Measurements from ENCODE around the gene HBD.

HBD gene

DNA sequence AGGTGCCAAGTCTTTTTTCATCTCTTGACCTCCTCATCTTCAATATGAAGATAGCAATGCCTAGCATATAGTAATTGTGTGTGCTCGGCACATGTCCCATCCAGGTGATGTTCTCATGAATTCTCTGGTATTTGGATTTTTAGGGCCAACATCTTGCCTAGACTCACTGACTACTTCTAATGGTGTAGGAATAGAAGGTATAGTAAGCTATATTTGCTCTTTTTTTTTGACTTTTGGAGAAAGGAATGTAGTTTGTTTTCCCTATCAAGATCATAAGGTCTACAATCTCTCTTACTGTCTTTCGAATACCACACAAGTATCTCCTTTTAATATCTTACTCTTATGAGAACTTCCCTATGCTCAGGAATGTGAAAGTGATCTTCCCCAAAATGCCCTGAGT is 3.2 kb downstream of the HBD start:
- no peaks in the 10 kb centered on the region for H4K20me1 ChIP-seq (ENCODE audit: insufficient read depth)
- H3K9ac ChIP-seq = no peak overlapping the region
- H2AFZ ChIP-seq (ENCODE audit: low read depth) = no peak overlapping the region
- H3K4me1 ChIP-seq (ENCODE audit: low read depth, poor library complexity, severe bottlenecking) = peaks cover 84% of the 10 kb centered on the region
- no peaks in the 10 kb centered on the region for H3K79me2 ChIP-seq (ENCODE audit: insufficient read depth, low read depth)
- H3K4me3 ChIP-seq (IDR thresholded peaks at IDR 0.05; ENCODE audit: insufficient read depth, low read depth, low read length) = no peak overlapping the region
- H3K27ac ChIP-seq = no peak overlapping the region
- H3K36me3 ChIP-seq (ENCODE audit: insufficient read depth) = no peaks in the 10 kb centered on the region
- H3K4me2 ChIP-seq = no peak overlapping the region
- no peaks in the 10 kb centered on the region for H3K27me3 ChIP-seq (ENCODE audit: insufficient read depth, low read depth)
- TF ChIP-seq CTCF (conservative IDR thresholded peaks at IDR 0.05; ENCODE audit: low read depth, low read length) = no peak

DNA sequence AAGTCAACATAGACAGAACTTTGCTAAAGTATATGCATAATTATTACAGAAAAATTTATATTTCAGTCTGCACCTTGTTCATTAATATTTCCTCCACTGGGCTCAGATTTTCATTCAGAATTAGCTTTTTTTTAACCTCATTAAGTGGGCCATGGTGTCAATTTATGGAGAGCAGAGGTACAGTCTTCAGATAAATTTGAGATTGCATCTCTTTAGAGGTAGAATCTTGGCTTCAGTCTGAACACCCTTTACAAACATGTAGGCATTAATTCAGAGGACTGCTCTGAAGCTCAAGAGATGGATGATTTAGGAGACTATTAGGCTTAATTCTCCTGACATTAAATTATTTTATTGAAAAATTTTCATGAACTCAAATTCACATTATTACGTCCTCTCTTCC is 4.0 kb downstream of the HBD start:
- Histone ChIP-seq H3K36me3 (ENCODE audit: insufficient read depth) (no peaks in the 10 kb centered on the region), H3K4me1 (ENCODE audit: low read depth, poor library complexity, severe bottlenecking) (peaks cover 76% of the 10 kb centered on the region), H3K27ac (peak overlapping the region; percentile 43), H4K20me1 (ENCODE audit: insufficient read depth) (no peaks in the 10 kb centered on the region), H3K4me2 (peak overlapping the region; percentile 67), H2AFZ (ENCODE audit: low read depth) (0 out of 2 replicates have a peak overlapping the region, but pooled peaks have one; percentile 44), H3K79me2 (ENCODE audit: insufficient read depth, low read depth) (no peaks in the 10 kb centered on the region), H3K4me3 (IDR thresholded peaks at IDR 0.05; ENCODE audit: insufficient read depth, low read depth, low read length) (no peak overlapping the region), H3K27me3 (ENCODE audit: insufficient read depth, low read depth) (no peaks in the 10 kb centered on the region), H3K9ac (no peak overlapping the region)
- TF ChIP-seq CTCF (conservative IDR thresholded peaks at IDR 0.05; ENCODE audit: low read depth, low read length) = no peak

DNA sequence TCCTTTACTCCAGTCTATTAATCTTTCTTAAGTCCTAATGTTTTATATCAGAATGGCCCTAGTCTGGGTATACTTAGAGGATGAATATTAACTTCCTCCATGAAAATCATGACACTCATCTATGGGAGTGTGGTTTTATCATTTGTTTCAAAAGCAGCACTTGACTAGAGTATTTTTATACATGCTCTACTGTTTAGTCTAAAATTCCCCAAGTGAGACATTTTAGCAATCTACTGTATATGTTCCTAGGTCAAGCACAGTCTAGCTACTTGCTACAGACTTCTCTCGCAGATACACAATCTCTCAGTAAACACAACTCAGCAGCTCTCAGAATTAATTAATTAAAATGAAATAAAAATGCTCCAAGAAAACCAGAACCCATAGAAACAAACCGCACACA is 4.5 kb downstream of the HBD start:
- H3K27ac ChIP-seq = peak overlapping the region; percentile 43
- H2AFZ ChIP-seq (ENCODE audit: low read depth) = peak overlapping the region; percentile 44; the same call in 1 of the 2 replicates
- peaks cover 71% of the 10 kb centered on the region for H3K4me1 ChIP-seq (ENCODE audit: low read depth, poor library complexity, severe bottlenecking)
- no peaks in the 10 kb centered on the region for H3K36me3 ChIP-seq (ENCODE audit: insufficient read depth)
- no peaks in the 10 kb centered on the region for H3K27me3 ChIP-seq (ENCODE audit: insufficient read depth, low read depth)
- H4K20me1 ChIP-seq (ENCODE audit: insufficient read depth) = no peaks in the 10 kb centered on the region
- H3K4me3 ChIP-seq (IDR thresholded peaks at IDR 0.05; ENCODE audit: insufficient read depth, low read depth, low read length) = no peak overlapping the region
- H3K9ac ChIP-seq = no peak overlapping the region
- peak overlapping the region; percentile 67 for H3K4me2 ChIP-seq
- no peak for TF ChIP-seq CTCF (conservative IDR thresholded peaks at IDR 0.05; ENCODE audit: low read depth, low read length)
- no peaks in the 10 kb centered on the region for H3K79me2 ChIP-seq (ENCODE audit: insufficient read depth, low read depth)

- Histone ChIP-seq H3K4me3 (IDR thresholded peaks at IDR 0.05; ENCODE audit: insufficient read depth, low read depth, low read length) (no peak overlapping the region), H3K27me3 (ENCODE audit: insufficient read depth, low read depth) (no peaks in the 10 kb centered on the region), H4K20me1 (ENCODE audit: insufficient read depth) (no peaks in the 10 kb centered on the region), H3K9ac (no peak overlapping the region), H3K27ac (peak overlapping the region; percentile 43), H3K4me1 (ENCODE audit: low read depth, poor library complexity, severe bottlenecking) (peaks cover 69% of the 10 kb centered on the region), H3K4me2 (peak overlapping the region; percentile 67), H3K36me3 (ENCODE audit: insufficient read depth) (no peaks in the 10 kb centered on the region), H3K79me2 (ENCODE audit: insufficient read depth, low read depth) (no peaks in the 10 kb centered on the region), H2AFZ (ENCODE audit: low read depth) (peak overlapping the region; percentile 44; the same call in 1 of the 2 replicates)
- TF ChIP-seq CTCF (conservative IDR thresholded peaks at IDR 0.05; ENCODE audit: low read depth, low read length) = no peak
Observed at GRCh38 chr11:5229356-5229755, 4.9 kb downstream of the HBD start.

All from KMS-11 (cell line).